Ishikawa (cell line): ENCODE measurements around the gene HBA2.

Source experiments
- CREB1 ChIP-seq: IDR thresholded peaks from 2 replicates; pipeline ENCODE4 v1.6.1; 2012; ENCODE audit warnings: low read depth
- EGR1 ChIP-seq: IDR thresholded peaks from 2 replicates; pipeline ENCODE4 v1.6.1; 2012
- EP300 ChIP-seq: IDR thresholded peaks from 2 replicates; pipeline ENCODE4 v1.6.1; 2012; ENCODE audit warnings: borderline replicate concordance
- NFIC ChIP-seq: IDR thresholded peaks from 2 replicates; pipeline ENCODE4 v1.6.1; 2012
- RAD21 ChIP-seq: IDR thresholded peaks from 2 replicates; pipeline ENCODE4 v1.6.1; 2012; ENCODE audit warnings: low read depth
- TAF1 ChIP-seq: IDR thresholded peaks from 2 replicates; pipeline ENCODE4 v1.6.1; 2012; ENCODE audit warnings: low read depth, mild to moderate bottlenecking
- TCF12 ChIP-seq: IDR thresholded peaks from 2 replicates; pipeline ENCODE4 v1.6.1; 2012; ENCODE audit warnings: low read depth
- TEAD4 ChIP-seq: IDR thresholded peaks from 2 replicates; pipeline ENCODE4 v1.6.1; 2012
- YY1 ChIP-seq: IDR thresholded peaks from 2 replicates; pipeline ENCODE4 v1.6.1; 2012; ENCODE audit warnings: low read depth
- TF ChIP-seq, protein P1 (sequence below): IDR thresholded peaks from 2 replicates; pipeline ENCODE4 v1.6.1; 2012; ENCODE audit warnings: low read depth, mild to moderate bottlenecking
- TF ChIP-seq, protein P2 (sequence below): IDR thresholded peaks from 2 replicates; pipeline ENCODE4 v1.6.1; 2012

DNA sequence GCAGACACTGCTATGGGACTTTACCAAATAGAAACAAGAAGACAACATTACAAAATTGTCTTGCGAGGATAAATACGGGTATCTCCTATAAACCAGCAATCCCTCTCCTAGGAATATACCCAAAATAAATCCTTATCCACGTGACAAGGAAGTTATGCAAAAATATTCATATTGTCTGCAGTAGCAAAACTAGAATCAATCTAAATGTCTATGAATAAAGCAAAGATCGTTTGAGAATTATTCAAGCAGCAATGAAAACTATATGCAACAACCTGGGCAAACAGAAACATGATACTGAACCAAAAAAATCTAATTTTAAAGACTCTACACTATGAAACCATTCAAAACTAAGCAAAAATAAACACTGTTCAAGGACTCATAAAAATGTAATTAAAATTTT is 47.3 kb downstream of the HBA2 start:
- no peak for TF ChIP-seq EGR1
- TF ChIP-seq EP300: no peak
- no peak for TF ChIP-seq TAF1
- TF ChIP-seq CREB1: no peak
- TF ChIP-seq, protein P1, sequence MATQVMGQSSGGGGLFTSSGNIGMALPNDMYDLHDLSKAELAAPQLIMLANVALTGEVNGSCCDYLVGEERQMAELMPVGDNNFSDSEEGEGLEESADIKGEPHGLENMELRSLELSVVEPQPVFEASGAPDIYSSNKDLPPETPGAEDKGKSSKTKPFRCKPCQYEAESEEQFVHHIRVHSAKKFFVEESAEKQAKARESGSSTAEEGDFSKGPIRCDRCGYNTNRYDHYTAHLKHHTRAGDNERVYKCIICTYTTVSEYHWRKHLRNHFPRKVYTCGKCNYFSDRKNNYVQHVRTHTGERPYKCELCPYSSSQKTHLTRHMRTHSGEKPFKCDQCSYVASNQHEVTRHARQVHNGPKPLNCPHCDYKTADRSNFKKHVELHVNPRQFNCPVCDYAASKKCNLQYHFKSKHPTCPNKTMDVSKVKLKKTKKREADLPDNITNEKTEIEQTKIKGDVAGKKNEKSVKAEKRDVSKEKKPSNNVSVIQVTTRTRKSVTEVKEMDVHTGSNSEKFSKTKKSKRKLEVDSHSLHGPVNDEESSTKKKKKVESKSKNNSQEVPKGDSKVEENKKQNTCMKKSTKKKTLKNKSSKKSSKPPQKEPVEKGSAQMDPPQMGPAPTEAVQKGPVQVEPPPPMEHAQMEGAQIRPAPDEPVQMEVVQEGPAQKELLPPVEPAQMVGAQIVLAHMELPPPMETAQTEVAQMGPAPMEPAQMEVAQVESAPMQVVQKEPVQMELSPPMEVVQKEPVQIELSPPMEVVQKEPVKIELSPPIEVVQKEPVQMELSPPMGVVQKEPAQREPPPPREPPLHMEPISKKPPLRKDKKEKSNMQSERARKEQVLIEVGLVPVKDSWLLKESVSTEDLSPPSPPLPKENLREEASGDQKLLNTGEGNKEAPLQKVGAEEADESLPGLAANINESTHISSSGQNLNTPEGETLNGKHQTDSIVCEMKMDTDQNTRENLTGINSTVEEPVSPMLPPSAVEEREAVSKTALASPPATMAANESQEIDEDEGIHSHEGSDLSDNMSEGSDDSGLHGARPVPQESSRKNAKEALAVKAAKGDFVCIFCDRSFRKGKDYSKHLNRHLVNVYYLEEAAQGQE: no peak
- no peak for TF ChIP-seq RAD21
- no peak for TF ChIP-seq NFIC
- no peak for TF ChIP-seq TCF12
- TF ChIP-seq, protein P2, sequence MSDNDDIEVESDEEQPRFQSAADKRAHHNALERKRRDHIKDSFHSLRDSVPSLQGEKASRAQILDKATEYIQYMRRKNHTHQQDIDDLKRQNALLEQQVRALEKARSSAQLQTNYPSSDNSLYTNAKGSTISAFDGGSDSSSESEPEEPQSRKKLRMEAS: no peak
- TF ChIP-seq YY1: no peak
- no peak for TF ChIP-seq TEAD4
